HG02852 (cell line): Measurements from ENCODE around the gene LTBP3.

Experiments used
- ATAC-seq: cut with Tn5 transposase; IDR thresholded peaks from one replicate; pipeline ENCODE4 v1.9.1; 2021; ENCODE audit warnings: mild to moderate bottlenecking, moderate library complexity; ENCODE audit not compliant: unreplicated experiment

Gene LTBP3

DNA sequence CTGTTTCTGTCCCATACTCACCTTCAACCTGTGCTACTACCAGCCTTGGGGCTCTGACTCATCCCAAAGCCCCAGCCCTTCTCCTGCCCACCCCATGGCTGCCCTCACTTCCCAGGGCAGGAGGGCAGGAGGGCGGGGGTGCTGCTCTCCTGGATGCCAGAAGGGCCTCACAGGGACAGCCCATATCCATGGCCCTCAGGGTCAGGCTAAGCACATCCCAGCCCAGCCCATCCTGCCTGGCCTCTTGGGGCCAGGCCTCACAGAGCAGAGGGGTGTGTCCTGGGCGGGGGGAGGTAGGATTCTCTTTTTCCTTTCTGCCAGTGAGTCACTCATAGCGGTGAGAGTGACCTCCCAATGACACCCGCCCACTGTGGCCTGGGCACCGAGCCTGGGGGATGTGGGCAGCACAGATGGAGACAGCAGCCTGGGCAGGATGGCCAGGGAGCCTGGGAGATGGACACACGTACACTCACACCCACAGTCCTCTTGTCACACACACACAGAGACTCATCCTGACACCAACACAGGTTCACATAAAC lies 2.4 kb downstream of the LTBP3 start:
- no peak for ATAC-seq

- ATAC-seq = no peak
Observed at GRCh38 chr11:65554842-65555430, 3.2 kb downstream of the LTBP3 start.

DNA sequence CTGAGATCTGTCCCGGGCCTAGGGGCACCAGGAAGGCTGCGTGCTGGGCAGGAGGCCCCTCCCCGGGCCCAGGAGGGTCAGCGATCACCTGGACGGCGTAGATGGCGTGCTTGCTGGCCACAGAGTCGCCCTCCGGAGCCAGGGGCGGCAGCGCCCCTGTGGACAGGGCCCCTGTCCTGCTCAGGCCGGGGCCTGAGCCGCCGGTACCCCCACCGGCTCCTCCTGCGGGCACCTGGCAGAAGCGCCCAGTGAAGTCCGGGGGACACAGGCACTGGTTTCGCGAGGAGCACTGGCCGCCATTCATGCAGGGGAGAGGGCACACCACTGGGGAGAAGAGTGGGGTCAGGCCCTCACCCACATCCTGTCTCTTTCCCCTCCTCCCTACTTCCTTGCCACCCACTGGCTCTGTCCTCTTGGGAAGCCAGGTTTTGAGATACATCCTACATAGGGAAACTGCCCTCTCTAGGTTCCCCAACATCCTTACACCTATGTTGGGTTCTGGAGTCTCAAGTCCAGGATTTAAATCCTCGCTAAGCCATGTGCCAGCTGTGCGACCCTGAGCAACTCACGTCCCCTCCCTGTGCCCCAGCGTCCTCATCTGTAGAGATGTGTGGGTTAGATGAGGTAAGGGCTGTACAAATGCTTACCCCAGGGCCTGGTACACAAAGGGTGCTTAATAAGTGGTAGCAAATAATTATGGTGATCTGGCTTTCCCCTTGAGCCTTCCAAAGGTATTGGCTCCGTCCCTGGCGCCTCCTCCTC lies 3.9 kb downstream of the LTBP3 start:
- ATAC-seq = no peak

GRCh38 chr11:65553301-65554001 lies 4.7 kb downstream of the LTBP3 start:
- no peak for ATAC-seq

DNA sequence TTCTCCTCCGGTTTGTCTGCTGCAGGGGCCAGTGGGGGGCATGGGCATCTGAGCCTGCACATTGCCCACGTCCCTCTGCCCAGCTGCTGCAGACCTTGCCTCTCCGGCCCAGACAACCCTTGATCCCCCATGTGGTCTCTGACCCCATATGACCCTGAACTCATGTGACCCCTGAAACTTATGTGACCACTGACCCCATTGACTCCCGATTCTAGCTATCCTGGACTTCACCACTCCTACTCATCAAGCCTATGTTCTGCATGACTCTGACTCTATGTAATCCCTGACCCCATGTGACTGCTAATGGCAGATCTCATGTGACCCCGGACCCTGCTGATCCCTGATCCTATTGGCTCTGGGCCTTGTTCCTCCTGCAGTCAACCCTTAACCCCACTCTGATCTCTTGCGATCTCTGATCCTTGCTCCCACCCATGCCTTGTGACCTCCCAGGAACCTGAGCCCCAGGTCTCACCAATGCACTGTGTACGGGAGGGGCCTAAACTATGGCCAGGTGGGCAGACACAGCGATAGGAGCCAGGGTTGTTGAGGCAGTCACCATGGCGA lies 5.7 kb downstream of the LTBP3 start:
- no peak for ATAC-seq

DNA sequence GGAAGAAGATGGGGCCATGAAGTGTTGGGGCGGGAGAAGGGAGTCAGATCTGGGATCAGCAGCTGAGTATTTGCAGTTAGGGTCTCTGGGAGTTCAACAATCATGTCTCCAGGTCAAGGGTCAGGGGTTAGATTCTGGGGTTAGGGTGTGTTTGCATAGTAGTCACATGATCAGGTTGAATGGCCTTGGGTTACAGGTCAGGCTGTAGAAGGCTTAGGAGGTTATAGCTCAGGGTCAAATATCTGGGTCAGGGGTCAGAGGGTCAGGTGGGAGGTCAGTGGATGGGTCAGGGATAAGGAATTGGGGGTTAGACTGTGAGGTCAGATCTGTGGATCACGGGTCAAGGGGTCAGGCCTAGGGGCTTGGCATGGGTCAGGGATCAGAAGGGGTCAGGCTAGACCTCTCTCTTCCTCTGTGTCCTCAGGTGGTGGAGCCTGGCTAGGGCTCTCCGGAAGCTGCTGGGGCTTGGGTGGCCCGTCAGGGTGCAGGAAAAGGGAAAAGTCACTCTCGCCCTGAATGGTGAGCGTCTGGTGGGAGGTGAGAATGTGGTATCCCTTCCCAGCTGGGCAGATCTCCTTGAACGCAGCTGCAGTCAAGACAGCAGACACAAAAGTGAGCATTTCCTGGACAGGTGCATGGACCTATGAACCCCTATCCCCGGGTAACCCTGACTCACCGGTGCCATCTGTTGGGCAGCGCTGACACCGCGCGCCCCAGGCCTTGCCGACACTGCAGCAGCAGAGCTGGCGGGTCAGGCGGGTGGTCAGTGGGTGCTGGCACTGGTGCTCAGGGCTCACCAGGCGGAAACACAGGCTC lies 6.4 kb downstream of the LTBP3 start:
- no peak for ATAC-seq

DNA sequence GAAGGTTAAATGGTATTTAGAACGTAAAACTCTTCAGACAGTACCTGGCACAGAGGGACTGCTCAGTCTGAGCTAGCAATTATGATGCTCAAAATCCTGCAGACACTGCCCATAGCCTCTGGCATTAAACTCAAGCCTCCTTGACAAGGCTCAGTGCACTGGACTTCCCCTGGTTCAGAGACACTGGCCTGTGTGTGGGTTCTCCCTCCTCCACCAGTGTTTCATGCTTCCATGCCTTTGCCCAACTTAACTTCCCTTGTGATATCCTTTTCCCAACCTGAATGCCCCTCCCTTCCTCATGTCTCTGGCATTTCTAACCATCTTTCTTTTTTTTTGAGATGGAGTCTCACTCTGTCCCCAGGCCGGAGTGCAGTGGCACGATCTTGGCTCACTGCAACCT lies 9.1 kb downstream of the LTBP3 start:
- no peak for ATAC-seq

DNA sequence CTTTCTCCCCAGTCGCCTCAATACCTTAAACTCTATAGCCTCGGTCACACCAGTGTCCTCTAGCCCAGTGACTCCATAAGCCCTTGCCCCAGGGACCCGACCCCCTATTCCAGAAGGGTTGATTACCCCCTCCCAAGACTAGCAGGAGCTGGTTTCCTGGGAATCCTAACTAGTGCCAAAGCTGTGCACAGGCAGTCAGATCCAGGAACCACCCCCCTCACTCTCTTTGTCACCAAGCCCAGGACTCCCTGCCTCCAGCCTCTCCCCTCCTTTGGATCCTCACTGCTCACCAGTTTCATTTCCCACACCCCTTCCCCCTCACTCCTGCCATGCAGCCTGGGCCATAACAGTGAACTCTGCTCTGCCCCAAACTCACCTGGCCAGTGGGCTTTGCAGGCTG lies 9.8 kb downstream of the LTBP3 start:
- no peak for ATAC-seq

GRCh38 chr11:65547446-65548125 lies 10.6 kb downstream of the LTBP3 start:
- ATAC-seq = no peak

- ATAC-seq = peak; percentile 73
Observed at GRCh38 chr11:65546217-65546958, 11.8 kb downstream of the LTBP3 start.

GRCh38 chr11:65545853-65546216 lies 12.3 kb downstream of the LTBP3 start:
- ATAC-seq = no peak

- ATAC-seq = no peak
Observed at GRCh38 chr11:65542738-65543390, 15.3 kb downstream of the LTBP3 start.

GRCh38 chr11:65541093-65541982 lies 16.8 kb downstream of the LTBP3 start:
- ATAC-seq = no peak

GRCh38 chr11:65540290-65541092 lies 17.7 kb downstream of the LTBP3 start:
- peak; percentile 73 for ATAC-seq

- peak; percentile 57 for ATAC-seq
Observed at GRCh38 chr11:65539744-65540289, 18.3 kb downstream of the LTBP3 start.

DNA sequence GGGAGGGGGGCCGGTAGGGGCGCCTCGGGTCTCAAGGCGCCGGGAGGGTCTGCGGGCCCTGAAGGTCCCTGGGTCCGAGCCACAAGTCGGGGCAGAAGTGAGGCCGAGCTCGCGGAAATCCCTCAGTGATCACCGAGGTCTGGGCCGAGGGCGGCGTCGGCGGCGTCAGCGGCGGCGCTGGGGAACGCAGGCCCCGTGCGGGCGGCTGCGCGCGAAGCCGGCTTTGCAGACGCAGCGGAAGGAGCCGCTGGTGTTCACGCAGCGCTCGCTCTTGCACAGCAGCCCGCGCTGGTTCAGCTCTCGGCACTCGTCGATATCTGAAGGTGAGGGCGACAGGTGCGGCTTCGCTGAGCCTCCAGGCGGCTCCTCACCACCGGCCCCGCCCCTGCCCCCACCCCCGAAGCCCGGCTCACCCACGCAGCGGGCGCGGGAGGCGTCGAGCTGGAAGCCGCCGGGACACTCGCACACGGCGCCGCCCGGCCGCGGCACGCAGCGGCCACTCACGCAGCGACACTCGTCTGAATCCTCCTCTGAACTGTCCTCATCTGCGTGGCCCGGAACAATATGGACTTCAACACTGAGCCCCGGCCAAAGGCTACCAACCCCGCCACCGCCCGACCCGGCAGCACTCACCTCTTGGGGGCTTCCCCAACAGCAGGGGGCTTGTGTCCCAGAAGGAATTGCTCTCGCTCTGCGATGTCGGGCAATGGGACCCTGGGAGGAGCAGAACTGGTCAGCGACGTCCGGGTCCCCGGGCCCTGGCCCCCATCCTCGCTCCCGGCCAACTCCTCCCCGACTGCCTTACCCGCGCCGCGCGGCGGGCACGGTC lies 19.0 kb downstream of the LTBP3 start:
- no peak for ATAC-seq
